Kidney epithelial cell (primary cell): ENCODE results near the gene AMOTL2. TPM values are rescaled to one million over a fixed set of nuclear protein-coding genes. Genes with fewer than 3 reads are reported as not detected.

Experiments
- DNase-seq: peaks from one replicate; pipeline ENCODE4 v3.0.0-alpha.2; 2010; ENCODE audit warnings: low read depth
- H3K27me3 ChIP-seq: 2 replicates; pipeline ENCODE4 v1.6.0; 2011; ENCODE audit warnings: low read length; ENCODE audit not compliant: control insufficient read depth, insufficient read depth
- H3K36me3 ChIP-seq: 2 replicates; pipeline ENCODE4 v1.5.1; 2011; ENCODE audit warnings: low read length; ENCODE audit not compliant: control insufficient read depth, insufficient read depth
- H3K4me3 ChIP-seq: 2 replicates; pipeline ENCODE4 v1.5.1; 2011; ENCODE audit warnings: low read depth, mild to moderate bottlenecking, control low read depth, low read length
- total RNA-seq: library from RNA; depleted of rRNA; stranded (reverse); fragments of >200 nt; gene quantifications from 2 replicates; pipeline ENCODE4 v1.2.3, GENCODE V29; 2015
- TF ChIP-seq, protein P1 (sequence below): IDR thresholded peaks from 2 replicates; pipeline ENCODE4 v1.5.1; 2011; ENCODE audit warnings: mild to moderate bottlenecking, moderate library complexity, low read length, control low read depth, inconsistent platforms; ENCODE audit not compliant: insufficient read depth, poor library complexity, severe bottlenecking

Gene AMOTL2
- total RNA-seq, 1 donor from 2014 or later, result 191 TPM

DNA sequence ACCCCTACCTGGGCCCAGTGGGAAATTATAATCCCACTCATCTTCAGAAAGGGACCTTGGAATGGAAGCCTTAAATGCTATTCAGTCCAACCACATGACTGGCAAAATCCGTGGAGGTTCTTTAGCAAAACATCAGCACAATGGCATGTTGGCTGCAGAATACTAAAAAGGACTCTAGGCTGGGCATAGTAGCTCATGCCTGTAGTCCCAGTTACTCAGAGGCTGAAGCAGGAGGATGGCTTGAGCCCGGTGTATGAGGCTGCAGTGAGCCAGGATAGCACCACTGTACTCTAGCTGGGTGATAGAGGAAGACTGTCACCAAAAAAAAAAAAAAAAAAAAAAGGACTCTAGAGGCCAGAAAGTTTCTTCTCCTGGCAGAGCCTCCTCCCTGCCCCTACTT, 63.0 kb downstream of the AMOTL2 start:
- H3K4me3 ChIP-seq, result no peak overlapping the region
- DNase-seq, result no peak
- TF ChIP-seq, protein P1, sequence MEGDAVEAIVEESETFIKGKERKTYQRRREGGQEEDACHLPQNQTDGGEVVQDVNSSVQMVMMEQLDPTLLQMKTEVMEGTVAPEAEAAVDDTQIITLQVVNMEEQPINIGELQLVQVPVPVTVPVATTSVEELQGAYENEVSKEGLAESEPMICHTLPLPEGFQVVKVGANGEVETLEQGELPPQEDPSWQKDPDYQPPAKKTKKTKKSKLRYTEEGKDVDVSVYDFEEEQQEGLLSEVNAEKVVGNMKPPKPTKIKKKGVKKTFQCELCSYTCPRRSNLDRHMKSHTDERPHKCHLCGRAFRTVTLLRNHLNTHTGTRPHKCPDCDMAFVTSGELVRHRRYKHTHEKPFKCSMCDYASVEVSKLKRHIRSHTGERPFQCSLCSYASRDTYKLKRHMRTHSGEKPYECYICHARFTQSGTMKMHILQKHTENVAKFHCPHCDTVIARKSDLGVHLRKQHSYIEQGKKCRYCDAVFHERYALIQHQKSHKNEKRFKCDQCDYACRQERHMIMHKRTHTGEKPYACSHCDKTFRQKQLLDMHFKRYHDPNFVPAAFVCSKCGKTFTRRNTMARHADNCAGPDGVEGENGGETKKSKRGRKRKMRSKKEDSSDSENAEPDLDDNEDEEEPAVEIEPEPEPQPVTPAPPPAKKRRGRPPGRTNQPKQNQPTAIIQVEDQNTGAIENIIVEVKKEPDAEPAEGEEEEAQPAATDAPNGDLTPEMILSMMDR, result no peak
- H3K27me3 ChIP-seq, result no peaks in the 10 kb centered on the region
- no peaks in the 10 kb centered on the region for H3K36me3 ChIP-seq

DNA sequence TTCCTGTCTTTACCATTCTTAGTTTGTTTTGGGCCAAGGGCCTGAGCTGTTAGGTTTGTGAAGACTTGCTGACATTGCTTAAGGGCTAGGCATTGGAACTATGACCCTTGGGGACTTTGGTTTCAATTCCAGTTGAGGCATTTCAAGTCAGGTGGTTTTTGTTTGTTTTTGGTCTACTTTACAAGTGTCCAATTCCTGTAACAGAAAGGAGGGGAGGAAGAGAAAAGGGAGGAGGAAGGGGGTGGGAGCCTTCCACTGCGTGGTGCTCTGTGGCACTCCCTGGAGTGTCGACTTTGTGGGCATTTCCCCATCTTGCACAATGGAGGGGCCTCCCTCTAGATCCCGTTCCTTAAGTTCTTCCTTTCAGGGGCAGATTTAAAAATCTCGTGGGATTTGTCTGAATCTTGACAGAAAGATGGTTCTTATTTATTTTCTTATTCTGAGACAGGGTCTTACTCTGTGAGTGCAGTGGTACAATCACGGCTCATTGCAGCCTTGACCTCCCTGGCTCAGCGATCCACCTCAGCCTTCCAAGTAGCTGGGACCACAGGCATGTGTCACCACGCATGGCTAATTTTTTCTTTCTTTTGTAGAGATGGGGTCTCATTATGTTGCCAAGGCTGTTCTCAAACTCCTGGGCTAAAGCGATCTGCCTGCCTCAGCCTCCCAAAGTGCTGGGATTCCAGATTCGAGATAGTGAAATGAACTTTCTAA, 64.1 kb downstream of the AMOTL2 start:
- Histone ChIP-seq H3K27me3 (no peaks in the 10 kb centered on the region), H3K4me3 (no peak overlapping the region), H3K36me3 (no peaks in the 10 kb centered on the region)
- TF ChIP-seq, protein P1, result no peak
- no peak for DNase-seq

DNA sequence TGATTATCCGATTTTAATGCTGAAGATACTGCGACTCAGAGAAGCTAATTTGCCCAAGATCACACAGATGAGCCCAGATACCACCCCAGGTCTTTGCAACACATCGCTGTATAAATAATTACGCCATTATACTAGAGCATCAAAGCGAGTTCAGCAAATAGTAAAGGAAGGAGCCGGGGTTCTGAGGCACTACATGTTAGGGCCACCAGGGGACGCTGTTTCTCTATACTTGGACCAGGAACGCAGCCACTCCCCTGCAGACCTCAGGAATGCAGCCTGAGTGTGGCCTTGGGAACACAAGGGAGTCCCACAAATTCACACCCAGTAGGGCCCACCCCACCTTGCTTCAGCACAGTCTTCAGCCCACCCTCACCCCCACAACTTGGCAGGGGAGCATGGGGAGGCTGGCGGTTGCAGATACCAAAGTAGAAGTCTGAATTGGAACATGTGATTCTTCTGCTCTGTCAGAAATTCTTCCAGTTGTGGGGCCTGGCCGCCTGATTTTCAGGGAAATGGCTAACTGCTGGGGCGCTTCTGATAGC, 65.8 kb downstream of the AMOTL2 start:
- Histone ChIP-seq H3K4me3 (no peak overlapping the region), H3K27me3 (no peaks in the 10 kb centered on the region), H3K36me3 (no peaks in the 10 kb centered on the region)
- TF ChIP-seq, protein P1, result peak; percentile 100
- DNase-seq, result no peak

DNA sequence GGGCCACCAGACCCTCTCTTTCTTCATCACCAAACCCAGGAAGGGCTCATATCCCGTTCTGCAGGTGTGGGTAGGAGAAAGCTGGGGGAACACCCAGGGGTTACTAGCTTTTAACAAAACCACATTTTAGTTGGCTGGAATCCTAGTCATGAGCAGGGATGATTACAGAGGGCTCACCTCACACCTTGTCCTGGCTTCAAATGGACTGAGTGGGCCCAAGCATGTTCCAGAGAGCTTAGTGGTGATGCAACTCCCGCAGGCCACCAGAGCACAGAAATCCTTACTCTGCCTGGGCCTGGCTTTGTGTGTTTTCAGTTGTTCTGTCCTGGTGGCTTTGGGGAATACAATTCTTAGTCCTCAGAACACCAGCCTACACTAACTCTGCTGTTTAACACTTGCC, 66.8 kb downstream of the AMOTL2 start:
- no peak for DNase-seq
- no peak overlapping the region for H3K4me3 ChIP-seq
- TF ChIP-seq, protein P1, result no peak
- no peaks in the 10 kb centered on the region for H3K27me3 ChIP-seq
- no peaks in the 10 kb centered on the region for H3K36me3 ChIP-seq

DNA sequence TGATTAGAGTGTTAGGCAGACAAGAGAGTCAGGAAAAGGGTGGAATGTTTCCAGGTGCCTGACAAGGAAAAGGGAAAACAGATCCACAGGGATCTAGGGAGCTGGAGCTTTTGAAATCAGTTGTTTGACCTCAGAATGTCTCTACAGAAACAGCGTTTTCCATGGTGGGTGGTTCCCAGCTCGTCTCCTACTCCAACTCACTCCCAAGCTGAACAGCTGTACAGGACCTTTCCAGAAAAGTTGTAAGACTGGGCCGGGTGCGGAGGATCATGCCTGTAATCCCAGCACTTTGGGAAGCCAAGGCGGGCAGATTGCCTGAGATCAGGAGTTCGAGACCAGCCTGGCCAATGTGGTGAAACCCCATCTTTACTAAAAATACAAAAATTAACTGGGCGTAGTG, 67.9 kb downstream of the AMOTL2 start:
- Histone ChIP-seq H3K36me3 (no peaks in the 10 kb centered on the region), H3K27me3 (no peaks in the 10 kb centered on the region), H3K4me3 (no peak overlapping the region)
- no peak for DNase-seq
- TF ChIP-seq, protein P1, result no peak

Other genes with a start within 250 kb of the AMOTL2 start
- 57.2 and 57.6 TPM in 2 replicates for gene RYK, start 123.6 kb downstream of the AMOTL2 start, total RNA-seq
- 48.7 and 50.1 TPM in 2 replicates for gene ANAPC13, start 111.5 kb upstream of the AMOTL2 start, total RNA-seq
- 11.7 and 17.8 TPM in 2 replicates for gene CEP63, start 111.6 kb upstream of the AMOTL2 start, total RNA-seq